Activated T-helper 17 cell treated with anti-CD3 and anti-CD28 coated beads, Interleukin-2, amount 50 U/mL, for 72 hours (primary cell): Measurements from ENCODE around the gene TEX54. TPM values are rescaled to one million over a fixed set of nuclear protein-coding genes. Genes with fewer than 3 reads are reported as not detected.
A peak's percentile ranks its signal among the peaks of the same experiment; 100 is the strongest.
"Not testable (repeated sequence)": the region's sequence is repeated elsewhere in the genome, so short reads cannot be mapped to it uniquely, and the experiment has no call there.

Experiments used
- ATAC-seq: fragments of 150-1000 bp; cut with Tn5 transposase; replicated peaks from 2 replicates; pipeline ENCODE4 v1.10.0; 2021; ENCODE audit warnings: mild to moderate bottlenecking, moderate library complexity
- H3K27ac Mint-ChIP-seq: one replicate; pipeline ENCODE4 v1.8.0; 2022; ENCODE audit warnings: mixed read lengths
- H3K27me3 Mint-ChIP-seq: one replicate; pipeline ENCODE4 v1.8.0; 2022; ENCODE audit warnings: mixed read lengths
- H3K36me3 Mint-ChIP-seq: one replicate; pipeline ENCODE4 v1.8.0; 2022; ENCODE audit warnings: low read depth, mild to moderate bottlenecking, mixed read lengths
- H3K4me1 Mint-ChIP-seq: one replicate; pipeline ENCODE4 v1.8.0; 2022; ENCODE audit warnings: mixed read lengths
- H3K4me3 Mint-ChIP-seq: one replicate; pipeline ENCODE4 v1.8.0; 2022; ENCODE audit warnings: mild to moderate bottlenecking, mixed read lengths
- H3K9me3 Mint-ChIP-seq: one replicate; pipeline ENCODE4 v1.8.0; 2022; ENCODE audit warnings: mixed read lengths
- total RNA-seq, 2 donors: library from RNA; stranded (reverse); gene quantifications; one replicate each; pipeline ENCODE4 v1.2.3, GENCODE V29; 2022

The TEX54 gene
- under 1 TPM; 0.82 TPM for total RNA-seq

- ATAC-seq = peak; percentile 1
- H3K9me3 Mint-ChIP-seq = no peaks in the 10 kb centered on the region
- H3K4me3 Mint-ChIP-seq = peak within 1 kb of the TSS; percentile 99
- peaks cover 86% of the 10 kb centered on the region for H3K36me3 Mint-ChIP-seq
- peak within 1 kb of the TSS; percentile 97 for H3K27ac Mint-ChIP-seq
- no peaks in the 10 kb centered on the region for H3K27me3 Mint-ChIP-seq
- H3K4me1 Mint-ChIP-seq = peaks cover 19% of the 10 kb centered on the region
Observed at GRCh38 chr11:62832336-62833234, at the start of gene TEX54. Gene TEX54, minus strand, starts transcription at chr11:62832841.

- H3K27me3 Mint-ChIP-seq = no peaks in the 10 kb centered on the region
- no peaks in the 10 kb centered on the region for H3K9me3 Mint-ChIP-seq
- no peak for ATAC-seq
- H3K36me3 Mint-ChIP-seq = peaks cover 80% of the 10 kb centered on the region
- H3K27ac Mint-ChIP-seq = peak overlapping the region; percentile 99
- peaks cover 32% of the 10 kb centered on the region for H3K4me1 Mint-ChIP-seq
- peak overlapping the region; percentile 99 for H3K4me3 Mint-ChIP-seq
Observed at GRCh38 chr11:62882431-62882749, 49.7 kb upstream of the TEX54 start.

- peak; percentile 80 for ATAC-seq
- peaks cover 32% of the 10 kb centered on the region for H3K4me1 Mint-ChIP-seq
Observed at GRCh38 chr11:62881579-62882430, 49.2 kb upstream of the TEX54 start.

GRCh38 chr11:62880803-62881578 is 48.4 kb upstream of the TEX54 start, which contains the start of gene SLC3A2:
Gene SLC3A2, plus strand, starts transcription at chr11:62880896. Its CDS starts 128 bp downstream, at chr11:62881024.
- ATAC-seq = peak; percentile 81
- H3K9me3 Mint-ChIP-seq = no peaks in the 10 kb centered on the region
- peak within 1 kb of the TSS; percentile 99 for H3K27ac Mint-ChIP-seq
- peak within 1 kb of the TSS; percentile 99 for H3K4me3 Mint-ChIP-seq
- no peaks in the 10 kb centered on the region for H3K27me3 Mint-ChIP-seq
- peaks cover 32% of the 10 kb centered on the region for H3K4me1 Mint-ChIP-seq
- H3K36me3 Mint-ChIP-seq = peaks cover 76% of the 10 kb centered on the region

More at GRCh38 chr11:62881579-62882430, 49.2 kb upstream of the TEX54 start:
- Mint-ChIP-seq H3K27ac (peak overlapping the region; percentile 99), H3K27me3 (no peaks in the 10 kb centered on the region), H3K36me3 (peaks cover 80% of the 10 kb centered on the region), H3K4me3 (peak overlapping the region; percentile 99), H3K9me3 (no peaks in the 10 kb centered on the region)

- H3K9me3 Mint-ChIP-seq = no peaks in the 10 kb centered on the region
- H3K4me1 Mint-ChIP-seq = peaks cover 27% of the 10 kb centered on the region
- no peaks in the 10 kb centered on the region for H3K27me3 Mint-ChIP-seq
- H3K36me3 Mint-ChIP-seq = peaks cover 69% of the 10 kb centered on the region
- H3K27ac Mint-ChIP-seq = peak overlapping the region; percentile 99
- peak; percentile 47 for ATAC-seq
- peak overlapping the region; percentile 99 for H3K4me3 Mint-ChIP-seq
Observed at GRCh38 chr11:62880231-62880802, 47.7 kb upstream of the TEX54 start.

- Mint-ChIP-seq H3K4me1 (peaks cover 24% of the 10 kb centered on the region), H3K27me3 (no peaks in the 10 kb centered on the region), H3K27ac (peak overlapping the region; percentile 99), H3K36me3 (peaks cover 62% of the 10 kb centered on the region), H3K9me3 (no peaks in the 10 kb centered on the region), H3K4me3 (peak overlapping the region; percentile 99)
- ATAC-seq = no peak
Observed at GRCh38 chr11:62879235-62879978, 46.8 kb upstream of the TEX54 start.

GRCh38 chr11:62876712-62877111 is 44.1 kb upstream of the TEX54 start:
- no peak for ATAC-seq
- Mint-ChIP-seq H3K27me3 (no peaks in the 10 kb centered on the region), H3K36me3 (peaks cover 47% of the 10 kb centered on the region), H3K27ac (no peak overlapping the region), H3K9me3 (no peaks in the 10 kb centered on the region), H3K4me1 (peaks cover 6% of the 10 kb centered on the region), H3K4me3 (no peak overlapping the region)

- H3K4me3 Mint-ChIP-seq = no peak overlapping the region
Observed at GRCh38 chr11:62875698-62876478, 43.2 kb upstream of the TEX54 start.

GRCh38 chr11:62874851-62875250 is 42.2 kb upstream of the TEX54 start:
- H3K4me1 Mint-ChIP-seq = peaks cover 6% of the 10 kb centered on the region
- no peaks in the 10 kb centered on the region for H3K27me3 Mint-ChIP-seq
- no peak overlapping the region for H3K4me3 Mint-ChIP-seq
- ATAC-seq = no peak
- no peak overlapping the region for H3K27ac Mint-ChIP-seq
- peaks cover 29% of the 10 kb centered on the region for H3K36me3 Mint-ChIP-seq
- H3K9me3 Mint-ChIP-seq = no peaks in the 10 kb centered on the region

More at GRCh38 chr11:62875698-62876478, 43.2 kb upstream of the TEX54 start:
- ATAC-seq = no peak
- peaks cover 39% of the 10 kb centered on the region for H3K36me3 Mint-ChIP-seq
- no peaks in the 10 kb centered on the region for H3K27me3 Mint-ChIP-seq
- peaks cover 6% of the 10 kb centered on the region for H3K4me1 Mint-ChIP-seq
- no peak overlapping the region for H3K27ac Mint-ChIP-seq
- no peaks in the 10 kb centered on the region for H3K9me3 Mint-ChIP-seq

- H3K4me3 Mint-ChIP-seq = no peak overlapping the region
Observed at GRCh38 chr11:62865635-62866034, 33.0 kb upstream of the TEX54 start.

GRCh38 chr11:62863687-62864335 is 31.2 kb upstream of the TEX54 start:
- peaks cover 5% of the 10 kb centered on the region for H3K4me1 Mint-ChIP-seq
- H3K27ac Mint-ChIP-seq = no peak overlapping the region
- H3K27me3 Mint-ChIP-seq = no peaks in the 10 kb centered on the region
- no peaks in the 10 kb centered on the region for H3K36me3 Mint-ChIP-seq
- no peak for ATAC-seq
- no peak overlapping the region for H3K4me3 Mint-ChIP-seq
- no peaks in the 10 kb centered on the region for H3K9me3 Mint-ChIP-seq

More at GRCh38 chr11:62865635-62866034, 33.0 kb upstream of the TEX54 start:
- no peaks in the 10 kb centered on the region for H3K27me3 Mint-ChIP-seq
- H3K27ac Mint-ChIP-seq = no peak overlapping the region
- H3K9me3 Mint-ChIP-seq = no peaks in the 10 kb centered on the region
- ATAC-seq = no peak
- H3K4me1 Mint-ChIP-seq = peaks cover 5% of the 10 kb centered on the region
- no peaks in the 10 kb centered on the region for H3K36me3 Mint-ChIP-seq

GRCh38 chr11:62861564-62862192 is 29.0 kb upstream of the TEX54 start:
- H3K27ac Mint-ChIP-seq, H3K4me3 Mint-ChIP-seq, H3K36me3 Mint-ChIP-seq, H3K27me3 Mint-ChIP-seq, H3K9me3 Mint-ChIP-seq, ATAC-seq: not testable (repeated sequence)
- H3K4me1 Mint-ChIP-seq = peaks cover 11% of the 10 kb centered on the region
